Stimulated activated CD8-positive, alpha-beta memory T cell treated with anti-CD3 and anti-CD28 coated beads, Interleukin-4, amount 100 ng/mL, for 24 hours (primary cell): ENCODE measurements around the gene TAS2R14.

Experiments used
- DNase-seq: peaks from one replicate; pipeline ENCODE4 v3.0.0-alpha.2; 2020; ENCODE audit warnings: low read depth

The TAS2R14 gene

GRCh38 chr12:10904686-10905085 is 34.4 kb downstream of the TAS2R14 start:
- no peak for DNase-seq

GRCh38 chr12:10901427-10901826 is 37.6 kb downstream of the TAS2R14 start:
- no peak for DNase-seq

GRCh38 chr12:10900972-10901371 is 38.1 kb downstream of the TAS2R14 start:
- no peak for DNase-seq

- DNase-seq, result no peak
These were observed 38.5 kb downstream of the TAS2R14 start for GRCh38 chr12:10900530-10900929.

GRCh38 chr12:10896854-10897253 is 42.2 kb downstream of the TAS2R14 start:
- no peak for DNase-seq

DNA sequence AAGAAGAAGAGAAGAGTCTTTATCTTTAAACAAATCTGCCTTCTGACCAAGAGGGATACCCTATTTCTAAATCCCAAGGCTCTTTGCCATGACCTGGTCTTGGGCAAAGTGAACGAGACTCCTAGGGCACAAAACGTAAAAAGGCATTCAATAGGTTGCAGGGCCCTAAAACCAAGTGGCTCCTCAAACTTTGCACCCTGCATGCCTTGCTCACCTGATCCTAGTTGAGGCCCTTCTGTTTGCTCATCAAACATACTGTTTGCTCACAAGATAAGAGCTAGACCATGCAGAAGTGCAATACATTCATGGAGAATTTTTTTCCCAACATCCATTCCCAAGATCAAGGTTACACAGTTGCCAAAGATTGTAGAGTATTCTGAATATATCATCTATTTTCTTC is 47.1 kb downstream of the TAS2R14 start:
- no peak for DNase-seq

GRCh38 chr12:10889226-10889625 is 49.8 kb downstream of the TAS2R14 start:
- DNase-seq, result no peak
